IPS-18a (cell line): ENCODE measurements around the gene ATAD2B.

Source experiments
- H3K27ac ChIP-seq: one replicate; pipeline ENCODE4 v1.5.1; 2013; ENCODE audit warnings: low read length
- H3K27me3 ChIP-seq: one replicate; pipeline ENCODE4 v1.6.1; 2013; ENCODE audit warnings: mild to moderate bottlenecking, low read length; ENCODE audit not compliant: control insufficient read depth, insufficient read depth
- H3K36me3 ChIP-seq: one replicate; pipeline ENCODE4 v1.6.1; 2013; ENCODE audit warnings: low read depth, low read length; ENCODE audit not compliant: control insufficient read depth
- H3K4me1 ChIP-seq: one replicate; pipeline ENCODE4 v1.6.1; 2013; ENCODE audit warnings: low read depth, low read length; ENCODE audit not compliant: control insufficient read depth
- H3K4me3 ChIP-seq: one replicate; pipeline ENCODE4 v1.5.1; 2013; ENCODE audit warnings: low read length
- H3K9ac ChIP-seq: one replicate; pipeline ENCODE4 v1.6.1; 2013; ENCODE audit warnings: mild to moderate bottlenecking, low read length, moderate library complexity
- H3K9me3 ChIP-seq: one replicate; pipeline ENCODE4 v1.6.1; 2013; ENCODE audit warnings: low read depth, low read length; ENCODE audit not compliant: control insufficient read depth

The ATAD2B gene

DNA sequence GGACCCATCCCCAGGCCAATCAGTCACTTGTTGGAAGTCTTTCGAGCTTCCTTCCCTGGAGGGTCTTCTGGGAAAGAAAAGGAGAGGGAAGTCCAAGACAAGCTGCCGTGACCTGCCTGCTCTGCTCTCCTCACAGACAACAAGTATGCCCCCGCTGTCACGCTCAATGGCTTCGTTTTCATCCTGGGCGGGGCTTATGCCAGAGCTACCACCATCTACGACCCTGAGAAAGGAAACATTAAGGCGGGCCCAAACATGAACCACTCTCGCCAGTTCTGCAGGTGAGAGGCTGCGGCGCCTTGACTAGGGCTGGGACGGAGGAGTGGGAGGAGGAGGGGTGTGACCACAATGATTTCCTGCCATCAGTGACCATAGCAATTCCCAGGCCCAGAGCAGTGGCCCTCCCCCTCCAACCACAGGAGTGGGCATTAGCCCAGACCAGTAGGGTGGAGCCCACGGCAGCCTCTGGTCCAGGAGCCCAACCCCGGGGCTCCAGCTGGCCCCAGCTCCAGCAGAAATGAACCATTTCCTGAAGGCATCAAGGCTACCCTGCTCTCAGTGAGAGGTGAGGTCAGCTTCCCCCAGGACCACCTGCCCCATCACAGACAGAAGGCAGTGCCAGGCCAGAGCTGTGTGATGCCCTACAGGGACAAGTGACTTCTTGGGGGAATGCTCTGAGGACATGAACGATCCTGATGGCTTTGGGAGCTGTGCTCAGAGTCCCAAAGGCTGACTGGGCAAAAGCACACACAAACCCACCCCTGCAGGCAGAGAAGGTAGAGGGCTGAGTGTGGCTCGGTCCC is 223.1 kb downstream of the ATAD2B start:
- Histone ChIP-seq H3K4me3 (no peak overlapping the region), H3K27ac (no peak overlapping the region), H3K4me1 (peaks cover 1% of the 10 kb centered on the region), H3K9me3 (no peaks in the 10 kb centered on the region), H3K36me3 (no peaks in the 10 kb centered on the region), H3K27me3 (no peaks in the 10 kb centered on the region), H3K9ac (no peak overlapping the region)

DNA sequence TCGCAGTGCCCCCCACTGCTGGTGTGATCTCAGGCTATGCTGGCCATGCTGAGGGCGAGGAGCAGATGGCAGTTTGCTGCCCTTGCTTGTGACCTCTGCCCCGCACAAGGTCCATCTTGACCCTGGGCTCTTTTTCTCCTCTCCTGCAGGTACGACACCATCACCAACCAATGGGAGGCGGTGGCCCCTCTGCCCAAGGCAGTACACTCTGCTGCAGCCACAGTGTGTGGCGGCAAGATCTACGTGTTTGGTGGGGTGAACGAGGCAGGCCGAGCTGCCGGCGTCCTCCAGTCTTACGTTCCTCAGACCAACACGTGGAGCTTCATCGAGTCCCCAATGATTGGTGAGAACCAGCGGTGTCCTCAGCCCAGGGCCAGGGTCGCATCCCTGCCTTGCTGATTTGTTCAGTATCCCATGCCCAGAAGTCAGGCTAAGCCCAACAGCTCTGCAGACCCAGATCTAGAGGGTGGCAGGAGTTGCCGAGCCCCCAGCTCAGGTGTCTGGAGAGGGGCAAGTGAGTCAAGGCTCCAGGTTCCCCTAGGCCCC is 223.8 kb downstream of the ATAD2B start:
- Histone ChIP-seq H3K27ac (no peak overlapping the region), H3K9me3 (no peaks in the 10 kb centered on the region), H3K36me3 (no peaks in the 10 kb centered on the region), H3K4me1 (peaks cover 4% of the 10 kb centered on the region), H3K9ac (no peak overlapping the region), H3K4me3 (no peak overlapping the region), H3K27me3 (no peaks in the 10 kb centered on the region)

GRCh38 chr2:23700627-23701026 is 226.3 kb downstream of the ATAD2B start:
- Histone ChIP-seq H3K4me3 (no peak overlapping the region), H3K9ac (no peak overlapping the region), H3K27me3 (no peaks in the 10 kb centered on the region), H3K4me1 (peaks cover 4% of the 10 kb centered on the region), H3K27ac (no peak overlapping the region), H3K36me3 (no peaks in the 10 kb centered on the region), H3K9me3 (no peaks in the 10 kb centered on the region)

GRCh38 chr2:23699580-23699925 is 227.4 kb downstream of the ATAD2B start:
- no peaks in the 10 kb centered on the region for H3K36me3 ChIP-seq
- no peaks in the 10 kb centered on the region for H3K9me3 ChIP-seq
- H3K27ac ChIP-seq: no peak overlapping the region
- no peaks in the 10 kb centered on the region for H3K27me3 ChIP-seq
- H3K4me3 ChIP-seq: no peak overlapping the region
- H3K9ac ChIP-seq: no peak overlapping the region
- peaks cover 4% of the 10 kb centered on the region for H3K4me1 ChIP-seq

DNA sequence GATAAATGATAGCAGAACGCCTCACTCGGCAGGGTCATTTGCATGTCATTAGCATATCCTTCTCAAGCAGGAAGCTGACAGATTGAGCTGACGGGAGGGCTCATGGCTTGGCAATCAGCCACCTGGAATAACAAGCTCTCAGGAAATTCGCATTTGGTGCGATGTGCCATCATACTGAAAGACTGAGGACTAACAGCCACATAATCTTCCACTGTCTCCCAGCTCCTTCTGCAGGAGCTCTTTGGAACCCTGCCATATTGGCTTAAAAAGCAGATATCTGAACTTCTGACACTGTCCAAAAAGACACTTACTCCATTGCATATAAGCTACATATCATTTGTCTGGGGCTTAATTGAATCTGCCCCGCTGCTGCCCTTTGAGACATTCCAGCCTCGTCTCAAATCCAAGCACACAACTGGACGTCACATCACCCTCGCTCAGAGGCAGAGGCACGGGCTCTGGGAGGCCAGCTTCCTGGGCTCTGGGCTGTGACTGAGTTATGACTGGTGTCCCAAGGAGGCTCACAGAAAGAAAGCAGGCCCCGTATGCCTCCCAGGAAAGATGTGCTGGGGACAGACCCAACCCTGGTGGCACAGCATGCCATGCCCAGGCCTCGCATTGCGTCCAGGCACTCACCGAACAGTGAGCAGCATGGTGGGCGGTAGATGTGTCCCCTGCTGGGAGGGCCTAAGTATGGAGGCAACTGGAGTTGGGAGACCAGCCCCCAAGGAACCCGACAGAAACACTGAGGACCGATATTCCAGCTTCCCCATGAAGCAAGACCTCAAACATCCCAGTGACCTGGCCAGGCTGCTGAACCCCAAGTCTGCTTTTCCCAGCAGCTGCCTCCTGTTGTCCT is 228.0 kb downstream of the ATAD2B start:
- no peak overlapping the region for H3K27ac ChIP-seq

More for the DNA sequence above, 228.0 kb downstream of the ATAD2B start:
- Histone ChIP-seq H3K9ac (no peak overlapping the region), H3K27me3 (no peaks in the 10 kb centered on the region), H3K36me3 (no peaks in the 10 kb centered on the region), H3K4me1 (peaks cover 4% of the 10 kb centered on the region), H3K9me3 (no peaks in the 10 kb centered on the region), H3K4me3 (no peak overlapping the region)
